Sigmoid colon (tissue), 4 donors: ENCODE results near the gene GIMAP5.
"Not testable (repeated sequence)": the region's sequence is repeated elsewhere in the genome, so short reads cannot be mapped to it uniquely, and the experiment has no call there.

Source experiments
- POLR2AphosphoS5 ChIP-seq, 4 donors: sonication (generic); formaldehyde crosslinking; IDR thresholded peaks; one replicate each; pipeline ENCODE4 v1.6.1; 2017; ENCODE audit warnings: antibody characterized with exemption in 4 of 4
- TF ChIP-seq, protein P1 (sequence below), 4 experiments: fragments of 450-650 bp in 3 of 4; fragments of 200-600 bp in 1 of 4; IDR thresholded peaks; one replicate each; pipeline ENCODE4 v1.5.1; 2016 to 2019; ENCODE audit warnings: antibody characterized with exemption in 4 of 4, mild to moderate bottlenecking in 3 of 4, moderate library complexity in 2 of 4

DNA sequence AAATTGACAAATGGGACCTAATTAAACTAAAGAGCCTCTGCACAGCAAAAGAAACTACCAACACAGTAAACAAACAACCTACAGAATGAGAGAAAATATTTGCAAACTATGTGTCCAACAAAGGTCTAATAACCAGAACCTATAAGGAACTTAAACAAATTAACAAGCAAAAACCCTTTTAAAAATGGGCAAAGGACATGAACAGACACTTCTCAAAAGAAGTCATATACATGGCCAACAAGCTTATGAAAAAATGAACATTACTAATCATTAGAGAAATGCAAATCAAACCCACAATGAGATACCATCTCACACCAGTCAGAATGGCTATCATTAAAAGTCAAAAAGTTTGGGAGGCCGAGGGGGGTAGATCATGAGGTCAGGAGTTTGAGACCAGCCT lies 36.9 kb downstream of the GIMAP5 start:
- TF ChIP-seq, protein P1, sequence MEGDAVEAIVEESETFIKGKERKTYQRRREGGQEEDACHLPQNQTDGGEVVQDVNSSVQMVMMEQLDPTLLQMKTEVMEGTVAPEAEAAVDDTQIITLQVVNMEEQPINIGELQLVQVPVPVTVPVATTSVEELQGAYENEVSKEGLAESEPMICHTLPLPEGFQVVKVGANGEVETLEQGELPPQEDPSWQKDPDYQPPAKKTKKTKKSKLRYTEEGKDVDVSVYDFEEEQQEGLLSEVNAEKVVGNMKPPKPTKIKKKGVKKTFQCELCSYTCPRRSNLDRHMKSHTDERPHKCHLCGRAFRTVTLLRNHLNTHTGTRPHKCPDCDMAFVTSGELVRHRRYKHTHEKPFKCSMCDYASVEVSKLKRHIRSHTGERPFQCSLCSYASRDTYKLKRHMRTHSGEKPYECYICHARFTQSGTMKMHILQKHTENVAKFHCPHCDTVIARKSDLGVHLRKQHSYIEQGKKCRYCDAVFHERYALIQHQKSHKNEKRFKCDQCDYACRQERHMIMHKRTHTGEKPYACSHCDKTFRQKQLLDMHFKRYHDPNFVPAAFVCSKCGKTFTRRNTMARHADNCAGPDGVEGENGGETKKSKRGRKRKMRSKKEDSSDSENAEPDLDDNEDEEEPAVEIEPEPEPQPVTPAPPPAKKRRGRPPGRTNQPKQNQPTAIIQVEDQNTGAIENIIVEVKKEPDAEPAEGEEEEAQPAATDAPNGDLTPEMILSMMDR (IDR thresholded peaks at IDR 0.05) = not testable (repeated sequence)
- not testable (repeated sequence) for TF ChIP-seq POLR2AphosphoS5 (IDR thresholded peaks at IDR 0.05)
